NOMO-1 treated with DMSO at 0.1 percent for 48 hours (cell line): ENCODE results near the gene CACNG4.

Experiments
- DNase-seq: peaks from one replicate; lab custom pipeline; 2025; ENCODE audit not compliant: unreplicated experiment; lab: John Stamatoyannopoulos, UW

The CACNG4 gene

GRCh38 chr17:66963909-66964771 is at the start of gene CACNG4:
Gene CACNG4, plus strand, starts transcription at chr17:66964707. Its CDS starts 205 bp downstream, at chr17:66964912.
- no peak for DNase-seq

DNA sequence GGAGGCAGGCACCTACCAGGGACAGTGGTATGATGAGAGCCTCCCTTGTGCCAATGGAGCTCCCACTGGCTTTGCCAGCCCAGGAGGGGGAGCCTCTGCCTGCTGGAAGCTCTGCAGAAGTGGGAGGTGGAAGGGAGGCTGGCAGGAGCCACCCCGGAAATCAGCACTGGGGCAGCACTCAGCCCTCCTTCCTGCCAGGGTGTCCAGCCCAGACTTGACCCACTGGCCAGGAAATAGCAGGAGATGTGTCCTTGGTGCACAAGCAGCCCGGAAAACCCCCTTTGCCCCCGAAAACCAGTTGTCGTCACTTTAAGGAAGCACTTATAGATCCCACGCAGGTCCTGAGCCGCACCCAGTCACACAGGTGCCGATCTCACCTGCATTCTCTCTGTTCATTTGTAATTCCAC is 49.3 kb upstream of the CACNG4 start:
- DNase-seq, result no peak

DNA sequence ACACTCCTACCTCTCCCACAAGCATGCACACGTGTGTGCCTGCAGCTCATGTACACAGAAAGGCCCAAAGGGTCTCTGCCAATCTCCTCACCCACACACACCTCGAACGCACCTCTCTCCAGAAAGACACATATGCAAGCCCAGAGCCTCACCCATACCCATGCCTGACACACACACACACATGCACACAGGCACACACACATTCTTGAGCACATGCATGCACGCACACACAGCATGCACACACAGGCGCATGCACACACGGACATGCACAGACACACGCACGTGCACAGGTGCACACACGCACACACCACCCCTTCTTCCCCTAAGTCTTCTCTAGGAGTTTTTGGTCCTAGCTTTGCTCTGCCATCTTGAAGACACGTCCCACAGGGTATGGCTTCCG is 48.7 kb upstream of the CACNG4 start:
- no peak for DNase-seq

DNA sequence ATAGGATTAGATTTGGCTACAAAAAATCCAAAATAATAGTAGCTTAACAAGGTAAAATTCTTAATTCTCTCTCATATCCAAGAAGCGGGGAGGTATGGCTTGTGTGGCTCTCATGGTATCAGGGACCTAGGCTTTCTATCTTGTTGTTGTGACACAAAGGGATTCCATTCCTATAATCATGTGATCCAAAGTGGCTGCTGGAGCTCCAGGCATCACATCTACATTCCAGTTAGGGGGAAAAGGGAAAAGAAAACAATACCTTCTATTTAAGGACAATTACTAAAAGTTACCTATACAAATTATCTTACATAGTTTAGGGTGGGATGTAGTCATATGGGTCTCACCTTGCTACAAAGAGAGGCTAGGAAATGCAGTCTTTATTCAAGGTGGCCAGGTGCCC is 47.6 kb upstream of the CACNG4 start:
- no peak for DNase-seq

GRCh38 chr17:66918896-66919295 is 45.6 kb upstream of the CACNG4 start:
- DNase-seq, result no peak

- no peak for DNase-seq
Measured at GRCh38 chr17:66920435-66920834, 44.1 kb upstream of the CACNG4 start.

- DNase-seq, result no peak
Measured at GRCh38 chr17:66920950-66921349, 43.6 kb upstream of the CACNG4 start.

DNA sequence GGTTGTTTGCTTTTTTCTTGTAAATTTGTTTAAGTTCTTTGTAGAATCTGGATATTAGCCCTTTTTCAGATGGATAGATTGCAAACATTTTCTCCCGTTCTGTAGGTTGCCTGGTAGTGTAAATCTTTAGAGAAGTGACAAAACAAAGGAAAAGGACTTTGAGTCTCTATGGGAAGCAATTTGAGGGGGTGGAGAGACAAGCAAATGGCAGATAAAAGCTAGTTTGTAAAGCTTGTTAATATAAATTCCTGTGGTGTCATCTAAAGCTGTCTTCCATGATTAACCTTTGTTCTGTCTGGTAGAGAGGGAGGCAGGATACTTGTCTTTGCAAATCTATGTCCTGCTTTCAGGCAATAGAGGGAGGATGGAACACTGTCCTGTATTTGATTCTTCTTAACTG is 40.6 kb upstream of the CACNG4 start:
- no peak for DNase-seq

DNA sequence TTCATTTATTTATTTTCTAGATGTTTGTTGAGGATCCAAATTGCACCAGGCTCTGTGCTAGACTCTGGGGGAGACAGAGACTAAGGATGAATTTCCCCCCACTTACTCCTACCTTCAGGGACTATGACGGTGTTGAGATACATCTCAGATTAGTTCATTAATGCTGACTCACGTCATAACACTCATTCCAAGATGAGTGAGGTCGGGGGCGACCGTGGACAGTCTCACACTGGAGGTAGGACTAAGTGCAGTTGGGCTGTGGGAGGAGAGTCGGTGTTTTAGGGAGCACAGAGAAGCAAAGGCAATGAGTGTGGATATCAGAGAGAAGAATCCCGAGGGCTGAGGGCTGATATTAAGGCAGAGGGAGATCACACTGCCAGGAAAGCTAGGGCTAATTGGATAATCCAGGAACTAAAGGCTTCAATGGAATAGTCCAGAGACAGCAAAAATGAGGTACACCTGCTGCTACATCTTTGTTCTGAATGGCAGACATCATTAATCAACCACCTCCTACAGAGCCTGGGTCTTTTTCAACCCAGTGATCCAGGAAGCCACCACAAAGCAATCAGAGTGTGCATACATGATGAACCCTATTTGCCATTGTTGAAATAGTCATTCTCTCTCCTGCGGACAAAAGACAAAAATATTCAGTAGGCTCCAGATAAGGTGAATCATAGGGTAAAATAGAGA is 38.6 kb upstream of the CACNG4 start:
- no peak for DNase-seq

DNA sequence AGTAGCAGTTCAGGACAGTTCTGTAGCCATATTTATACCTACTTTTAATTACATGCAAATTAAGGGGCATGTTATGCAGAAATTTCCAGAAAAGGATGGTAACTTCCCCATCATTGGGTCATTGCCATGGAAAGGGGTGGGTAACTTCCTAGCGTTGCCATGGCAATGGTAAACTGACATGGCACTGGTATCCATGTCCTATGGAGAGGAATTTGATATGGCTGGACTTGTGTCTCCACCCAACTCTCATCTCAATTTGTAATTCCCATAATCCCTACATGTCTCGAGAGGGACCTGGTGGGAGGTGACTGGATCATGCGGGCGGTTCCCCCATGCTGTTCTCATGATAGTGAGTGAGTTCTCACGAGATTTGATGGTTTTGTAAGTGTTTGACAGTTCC is 35.6 kb upstream of the CACNG4 start:
- no peak for DNase-seq

DNA sequence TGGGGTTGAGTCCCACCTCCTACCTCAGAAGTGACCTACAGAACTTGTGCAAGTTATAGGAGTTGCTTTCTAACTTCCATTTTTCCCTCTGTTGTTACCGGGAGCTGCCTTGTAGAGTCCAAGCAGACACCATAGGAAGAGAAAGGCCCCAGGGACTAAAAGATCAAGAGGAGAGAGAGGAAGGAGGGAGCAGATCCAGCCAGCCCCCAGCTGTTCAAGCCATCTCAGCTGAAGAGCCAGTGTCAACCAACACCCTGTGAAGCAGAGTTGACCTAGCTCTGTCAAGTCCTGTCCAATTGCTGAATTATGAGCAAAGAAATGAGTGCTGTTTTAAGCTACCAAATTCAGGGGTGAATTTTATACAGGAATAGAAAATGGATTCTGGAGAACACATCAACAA is 34.9 kb upstream of the CACNG4 start:
- no peak for DNase-seq

- no peak for DNase-seq
Measured at GRCh38 chr17:66930933-66931332, 33.6 kb upstream of the CACNG4 start.

DNA sequence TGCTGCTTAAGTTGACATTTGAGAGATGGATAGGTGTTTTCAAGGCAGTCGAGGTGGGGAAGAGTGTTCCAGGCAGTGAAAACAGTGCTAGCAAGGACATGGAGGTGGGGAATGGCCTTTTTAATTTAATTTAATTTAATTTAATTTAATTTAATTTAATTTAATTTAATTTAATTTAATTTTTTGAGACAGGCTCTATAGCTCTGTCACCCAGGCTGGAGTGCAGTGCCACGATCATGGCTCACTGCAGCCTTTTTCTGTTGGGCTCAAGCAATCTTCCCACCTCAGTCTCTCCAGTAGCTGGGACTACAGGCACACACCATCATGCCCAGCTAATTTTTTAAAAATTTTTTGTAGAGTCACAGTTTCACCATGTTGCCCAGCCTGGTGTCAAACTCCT is 32.2 kb upstream of the CACNG4 start:
- DNase-seq, result no peak

- no peak for DNase-seq
Measured at GRCh38 chr17:66934040-66934439, 30.5 kb upstream of the CACNG4 start.

GRCh38 chr17:66935717-66936116 is 28.8 kb upstream of the CACNG4 start:
- DNase-seq, result no peak

- DNase-seq, result no peak
Measured at GRCh38 chr17:66938656-66939055, 25.9 kb upstream of the CACNG4 start.

DNA sequence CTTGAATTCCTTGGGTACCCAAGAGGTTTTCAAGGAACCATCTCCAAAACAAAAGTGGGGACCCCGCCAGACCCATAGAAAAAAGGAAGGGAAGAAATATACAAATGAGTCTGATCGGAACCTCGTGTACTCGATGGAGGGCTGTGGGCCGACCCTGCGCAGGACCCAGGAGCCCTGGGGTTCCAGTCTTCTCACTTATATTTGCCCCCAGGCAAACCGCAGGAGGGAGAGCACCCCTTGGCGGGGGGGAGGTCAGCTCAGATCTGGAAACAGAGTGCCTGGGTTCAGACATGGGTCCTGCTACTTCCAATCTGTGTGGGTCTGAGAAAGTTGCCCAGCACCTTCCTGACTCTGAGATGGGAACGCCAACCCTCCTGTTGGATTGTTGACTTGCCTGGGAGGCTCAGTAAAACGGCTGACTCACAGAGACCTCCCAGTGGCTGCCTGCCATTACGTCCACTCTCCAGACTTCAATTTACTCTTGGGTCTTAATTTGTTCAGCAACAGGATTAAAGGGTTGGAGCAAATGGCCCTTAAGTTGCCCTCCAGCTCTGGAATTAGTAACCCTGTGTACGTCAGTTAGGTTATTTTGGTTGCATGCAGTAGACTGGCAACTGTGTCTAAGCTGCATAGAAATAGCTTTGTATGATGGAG is 24.9 kb upstream of the CACNG4 start:
- DNase-seq, result no peak

- no peak for DNase-seq
Measured at GRCh38 chr17:66941249-66941648, 23.3 kb upstream of the CACNG4 start.

DNA sequence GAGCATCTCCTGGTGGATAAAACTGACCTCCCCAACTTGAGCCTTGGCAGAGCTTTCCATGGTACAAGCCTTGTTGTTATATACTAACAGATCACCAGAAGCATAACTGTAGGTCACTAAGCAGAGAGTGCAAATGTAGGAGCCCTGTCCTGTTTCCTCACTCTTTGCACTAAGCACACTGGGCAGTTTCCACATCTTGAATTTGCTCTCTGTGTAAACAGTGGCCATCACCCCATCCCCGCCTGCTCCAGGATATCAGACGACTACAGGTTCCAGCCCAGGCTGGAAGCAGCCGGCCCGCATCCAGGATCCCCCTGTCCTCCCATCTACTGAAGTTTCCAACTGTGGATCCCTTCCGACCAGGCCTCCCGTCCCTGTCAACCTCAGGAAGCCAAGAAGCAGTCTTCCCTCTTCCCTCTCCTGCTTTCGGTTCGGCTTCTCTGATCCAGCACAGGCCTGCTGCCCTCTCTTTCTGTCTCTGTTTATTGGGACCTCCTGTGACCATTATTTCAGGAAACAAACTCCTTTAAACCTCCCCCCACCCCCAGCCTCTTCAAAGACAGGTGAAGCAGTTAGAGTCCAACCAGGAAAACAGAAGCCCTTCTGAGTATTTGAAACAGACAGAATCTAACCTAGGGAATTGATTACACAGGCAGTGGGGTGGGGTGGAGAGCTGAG is 22.6 kb upstream of the CACNG4 start:
- DNase-seq, result no peak

- no peak for DNase-seq
Measured at GRCh38 chr17:66942451-66943264, 21.8 kb upstream of the CACNG4 start.

- DNase-seq, result no peak
Measured at GRCh38 chr17:66943484-66943883, 21.0 kb upstream of the CACNG4 start.
